HepG2 (cell line): Measurements from ENCODE around the gene ANKRD6. TPM values are rescaled to one million over a fixed set of nuclear protein-coding genes. Genes with fewer than 3 reads are reported as not detected.

Experiments
- ATAC-seq: fragments of 200-7000 bp; cut with Tn5 transposase; 3 replicates; pipeline ENCODE4 v1.9.1; 2020; ENCODE audit warnings: mild to moderate bottlenecking, moderate library complexity
- BruUV-seq: library from RNA; stranded (reverse); fragments of 400-500 nt; replicated peaks from 2 replicates; lab custom pipeline; 2021; lab: Mats Ljungman, UMichigan
- CTCF ChIA-PET: fragments of 300-600 bp; formaldehyde crosslinking; extraction: SDS; loops from one replicate; lab custom pipeline; 2021; ENCODE audit warnings: low total read pairs, inconsistent platforms, low intra/inter-chr PET ratio; lab: Yijun Ruan, JAX
- POLR2A ChIA-PET: fragments of 350-600 bp; sonication (Branson Sonifier 250); formaldehyde crosslinking; loops from one replicate; lab custom pipeline; 2020; ENCODE audit warnings: antibody characterized with exemption, inconsistent platforms; lab: Yijun Ruan, JAX
- DNase-seq: peaks from one replicate; pipeline ENCODE4 v3.0.0-alpha.2; 2015; ENCODE audit warnings: low spot score
- FAIRE-seq: peaks from 3 replicates; lab custom pipeline; 2011; peaks lifted over from hg19 to GRCh38; lab: Jason Lieb, UNC
- H2AFZ ChIP-seq: one replicate; pipeline ENCODE4 v1.6.1; 2011; ENCODE audit warnings: low read length, inconsistent platforms
- H3K27ac ChIP-seq: fragments of 300-600 bp; 3 replicates; pipeline ENCODE4 v1.8.0; 2011; ENCODE audit warnings: mixed run types, mild to moderate bottlenecking, mixed read lengths, low read length, inconsistent platforms; ENCODE audit not compliant: insufficient read depth; ENCODE audit errors: extremely low read length
- H3K27me3 ChIP-seq, 2 experiments: fragments of 200-600 bp in 1 of 2; 2 replicates in 1 of 2; 3 replicates in 1 of 2; pipeline versions ENCODE4 v1.6.0 to v1.8.0; 2011; ENCODE audit warnings: low read length in 2 of 2, mild to moderate bottlenecking in 2 of 2, moderate library complexity in 2 of 2, inconsistent platforms in 1 of 2; ENCODE audit not compliant: insufficient read depth in 2 of 2, control insufficient read depth in 1 of 2
- H3K36me3 ChIP-seq, 2 experiments: fragments of 200-600 bp in 1 of 2; replicated peaks in 1 of 2; 2 replicates in 1 of 2; 3 replicates in 1 of 2; pipeline versions ENCODE4 v1.5.1 to v1.8.0; 2011; ENCODE audit warnings: low read length in 2 of 2, inconsistent platforms in 1 of 2; ENCODE audit not compliant: insufficient read depth in 2 of 2, control insufficient read depth in 1 of 2
- H3K4me1 ChIP-seq: 2 replicates; pipeline ENCODE4 v1.5.1; 2012; ENCODE audit warnings: low read length, inconsistent platforms; ENCODE audit not compliant: insufficient read depth
- H3K4me2 ChIP-seq: 2 replicates; pipeline ENCODE4 v1.6.0; 2011; ENCODE audit warnings: low read depth, low read length, inconsistent platforms
- H3K4me3 ChIP-seq, 3 experiments: fragments of 200-600 bp in 1 of 3; sonication (generic), shearing (Covaris generic) in 1 of 3; replicated peaks in 1 of 3; 2 replicates each; pipeline ENCODE4 v1.5.1; 2011 to 2016; ENCODE audit warnings: low read length in 3 of 3, inconsistent platforms in 2 of 3, low read depth in 2 of 3, mild to moderate bottlenecking in 2 of 3, control low read depth in 1 of 3, mixed read lengths in 1 of 3; ENCODE audit not compliant: insufficient read depth in 1 of 3
- H3K79me2 ChIP-seq: one replicate; pipeline ENCODE4 v1.6.1; 2011; ENCODE audit warnings: low read length, inconsistent platforms; ENCODE audit not compliant: insufficient read depth
- H3K9ac ChIP-seq: 2 replicates; pipeline ENCODE4 v1.6.0; 2011; ENCODE audit warnings: mild to moderate bottlenecking, low read depth, low read length, inconsistent platforms; ENCODE audit not compliant: insufficient read depth
- H3K9me3 ChIP-seq: 2 replicates; pipeline ENCODE4 v1.5.1; 2012; ENCODE audit warnings: mild to moderate bottlenecking, low read length
- H4K20me1 ChIP-seq: 2 replicates; pipeline ENCODE4 v1.6.0; 2011; ENCODE audit warnings: inconsistent platforms, mild to moderate bottlenecking, low read length, moderate library complexity; ENCODE audit not compliant: insufficient read depth
- BHLHE40 ChIP-seq: IDR thresholded peaks from 2 replicates; pipeline ENCODE4 v1.6.1; 2011; ENCODE audit warnings: low read length, improper control_type of control experiment
- CBX1 ChIP-seq: IDR thresholded peaks from one replicate; pipeline ENCODE4 v1.6.1; 2016; ENCODE audit warnings: antibody characterized with exemption, low read depth
- MXD4 ChIP-seq: IDR thresholded peaks from 2 replicates; pipeline ENCODE4 v1.6.1; 2016; ENCODE audit warnings: mild to moderate bottlenecking, missing biosample characterization, missing genetic modification reagents
- POLR2AphosphoS5 ChIP-seq: IDR thresholded peaks from 2 replicates; pipeline ENCODE4 v1.6.1; 2012; ENCODE audit warnings: low read depth, low read length
- SNAI1 ChIP-seq: sonication (generic); formaldehyde crosslinking; IDR thresholded peaks from 2 replicates; pipeline ENCODE4 v1.5.0; 2020; ENCODE audit warnings: mild to moderate bottlenecking, missing genetic modification reagents, borderline replicate concordance
- SRSF1 ChIP-seq: fragments of 200-400 bp; formaldehyde crosslinking; optimal IDR thresholded peaks from 2 replicates; pipeline ENCODE3; 2017; ENCODE audit warnings: mild to moderate bottlenecking, low read depth, low read length, moderate library complexity
- ZNF160 ChIP-seq: sonication (generic); formaldehyde crosslinking; IDR thresholded peaks from 2 replicates; pipeline ENCODE4 v1.8.0; 2022; ENCODE audit warnings: mild to moderate bottlenecking, inconsistent platforms, missing genetic modification reagents
- ZNF253 ChIP-seq: sonication (generic); formaldehyde crosslinking; IDR thresholded peaks from 2 replicates; pipeline ENCODE4 v1.8.0; 2022; ENCODE audit warnings: mild to moderate bottlenecking, missing genetic modification reagents, borderline replicate concordance
- ZNF446 ChIP-seq: sonication (generic); formaldehyde crosslinking; IDR thresholded peaks from 2 replicates; pipeline ENCODE4 v1.5.0; 2020; ENCODE audit warnings: mild to moderate bottlenecking, missing genetic modification reagents
- ZNF530 ChIP-seq: sonication (generic); formaldehyde crosslinking; IDR thresholded peaks from 2 replicates; pipeline ENCODE4 v1.5.0; 2020; ENCODE audit warnings: low read depth, mild to moderate bottlenecking, missing genetic modification reagents
- ZNF766 ChIP-seq: sonication (generic); formaldehyde crosslinking; IDR thresholded peaks from 2 replicates; pipeline ENCODE4 v1.5.0; 2020; ENCODE audit warnings: missing genetic modification reagents, borderline replicate concordance
- ZNF816 ChIP-seq: sonication (generic); formaldehyde crosslinking; IDR thresholded peaks from 2 replicates; pipeline ENCODE4 v1.8.0; 2022; ENCODE audit warnings: missing genetic modification reagents, mild to moderate bottlenecking, borderline replicate concordance
- ZSCAN12 ChIP-seq: sonication (generic); formaldehyde crosslinking; IDR thresholded peaks from 2 replicates; pipeline ENCODE4 v1.9.0; 2021; ENCODE audit warnings: mild to moderate bottlenecking, missing genetic modification reagents
- ZSCAN30 ChIP-seq: sonication (generic); formaldehyde crosslinking; IDR thresholded peaks from 2 replicates; pipeline ENCODE4 v1.5.0; 2020; ENCODE audit warnings: mild to moderate bottlenecking, missing genetic modification reagents
- WGBS: methylation state at CpG from one replicate; pipeline ENCODE4 v1.1.6; 2017; ENCODE audit warnings: low lambda C conversion rate; 5-methylcytosine and 5-hydroxymethylcytosine counted together
- in situ Hi-C: cut with HindIII; loops from 2 replicates; pipeline ENCODE4 v1.10.0; 2017; ENCODE audit warnings: low pct_unique_long_range_greater_than_20kb; ENCODE audit not compliant: extremely low pct_ligation_motif_present
- intact Hi-C: fragments of 100-400 bp; cut with micrococcal nuclease; formaldehyde crosslinking; loops from one replicate; pipeline ENCODE4 v1.10.0; 2022; ENCODE audit not compliant: unreplicated experiment
- polyA plus RNA-seq, 8 experiments: library from polyadenylated mRNA; depleted of rRNA in 3 of 8; stranded (reverse) in 7 of 8; unstranded in 1 of 8; fragments of >200 nt; fragmentation: Illumina TruSeq in 4 of 8; extraction: Trizol in 4 of 8; gene quantifications; 2 replicates each; pipeline versions ENCODE4 v1.2.1 to v1.2.3, GENCODE V29; 2011 to 2016; ENCODE audit warnings: low read depth in 4 of 8, missing spikeins in 1 of 8, mixed read lengths in 1 of 8; ENCODE audit not compliant: insufficient read depth in 1 of 8
- total RNA-seq, 5 experiments: library from RNA; depleted of rRNA; stranded (reverse); fragments of >200 nt; fragmentation: Illumina TruSeq; extraction: Trizol; gene quantifications; 2 replicates each; pipeline ENCODE4 v1.2.3, GENCODE V29; 2016; ENCODE audit warnings: low read depth in 1 of 5
- TF ChIP-seq, protein P1 (sequence below): sonication (generic); formaldehyde crosslinking; IDR thresholded peaks from 2 replicates; pipeline ENCODE4 v1.4.0; 2020; ENCODE audit warnings: mild to moderate bottlenecking, missing genetic modification reagents, borderline replicate concordance
- TF ChIP-seq, protein P2 (sequence below): sonication (generic); formaldehyde crosslinking; IDR thresholded peaks from 2 replicates; pipeline ENCODE4 v1.4.0; 2020; ENCODE audit warnings: missing genetic modification reagents
- TF ChIP-seq, protein P3 (sequence below): sonication (generic); formaldehyde crosslinking; IDR thresholded peaks from 2 replicates; pipeline ENCODE4 v1.5.0; 2020; ENCODE audit warnings: missing genetic modification reagents

Gene ANKRD6
- total and polyA plus RNA-seq, 2 of the 13 experiments (the other 11 are each of a cell fraction or from before 2014, with no cell fraction given), result 0.18 to 0.36 TPM

DNA sequence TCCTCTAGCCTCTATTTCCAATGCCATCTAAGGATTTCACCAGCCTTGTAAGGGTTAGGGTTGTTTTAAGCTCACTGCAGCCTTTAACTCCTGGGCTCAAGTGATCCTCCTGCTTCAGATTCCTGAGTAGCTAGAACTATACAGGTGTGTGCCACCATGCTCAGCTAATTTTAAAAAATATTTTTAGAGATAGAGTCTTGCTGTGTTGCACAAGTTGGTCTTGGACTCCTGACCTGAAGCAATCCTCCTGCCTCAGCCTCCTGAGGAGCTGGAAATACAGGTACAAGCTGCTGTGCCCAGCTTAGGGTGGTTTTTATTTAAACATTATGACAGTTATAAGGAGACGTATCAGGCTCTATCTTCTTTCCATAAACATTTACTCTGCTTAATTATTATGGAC, 26.5 kb downstream of the ANKRD6 start (continued):
- TF ChIP-seq, protein P1, sequence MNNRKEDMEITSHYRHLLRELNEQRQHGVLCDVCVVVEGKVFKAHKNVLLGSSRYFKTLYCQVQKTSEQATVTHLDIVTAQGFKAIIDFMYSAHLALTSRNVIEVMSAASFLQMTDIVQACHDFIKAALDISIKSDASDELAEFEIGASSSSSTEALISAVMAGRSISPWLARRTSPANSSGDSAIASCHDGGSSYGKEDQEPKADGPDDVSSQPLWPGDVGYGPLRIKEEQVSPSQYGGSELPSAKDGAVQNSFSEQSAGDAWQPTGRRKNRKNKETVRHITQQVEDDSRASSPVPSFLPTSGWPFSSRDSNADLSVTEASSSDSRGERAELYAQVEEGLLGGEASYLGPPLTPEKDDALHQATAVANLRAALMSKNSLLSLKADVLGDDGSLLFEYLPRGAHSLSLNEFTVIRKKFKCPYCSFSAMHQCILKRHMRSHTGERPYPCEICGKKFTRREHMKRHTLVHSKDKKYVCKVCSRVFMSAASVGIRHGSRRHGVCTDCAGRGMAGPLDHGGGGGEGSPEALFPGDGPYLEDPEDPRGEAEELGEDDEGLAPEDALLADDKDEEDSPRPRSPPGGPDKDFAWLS (CRISPR knock-in tag), result no peak

DNA sequence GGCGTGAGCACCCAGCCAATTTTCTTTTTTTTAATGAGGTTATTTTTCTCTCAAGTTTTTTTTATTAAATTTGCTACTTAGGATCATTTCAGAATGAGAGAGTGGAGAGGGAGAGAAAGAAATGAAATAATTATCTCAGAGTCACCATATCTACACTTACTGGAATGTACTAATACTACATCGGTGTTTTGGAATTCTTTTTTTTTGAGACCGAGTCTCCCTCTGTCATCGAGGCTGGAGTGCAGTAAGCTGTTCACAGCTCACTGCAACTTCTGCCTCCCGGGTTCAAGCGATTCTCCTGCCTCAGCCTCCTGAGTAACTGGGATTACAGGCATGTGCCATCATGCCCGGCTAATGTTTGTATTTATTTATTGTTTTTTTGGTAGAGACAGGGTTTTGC, 27.8 kb downstream of the ANKRD6 start:
- no peak overlapping the region for H3K9ac ChIP-seq
- H3K79me2 ChIP-seq, result no peaks in the 10 kb centered on the region
- no peak overlapping the region for H3K4me3 ChIP-seq
- BruUV-seq, result no TSS peak
- H4K20me1 ChIP-seq, result no peaks in the 10 kb centered on the region
- no peak for FAIRE-seq
- H3K27ac ChIP-seq, result no peak overlapping the region
- intact Hi-C loops (no loop called here), in situ Hi-C loops (no loop called here)
- no peaks in the 10 kb centered on the region for H3K27me3 ChIP-seq
- no peaks in the 10 kb centered on the region for H3K36me3 ChIP-seq
- no peak for ATAC-seq
- CTCF ChIA-PET, result no interaction called here
- no peak overlapping the region for H3K4me2 ChIP-seq
- H3K4me1 ChIP-seq, result no peaks in the 10 kb centered on the region
- TF ChIP-seq SNAI1 (no peak), ZNF530 (CRISPR knock-in tag) (no peak), ZSCAN12 (CRISPR knock-in tag) (no peak), CBX1 (no peak), ZNF446 (CRISPR knock-in tag) (no peak), ZNF816 (CRISPR knock-in tag) (no peak), ZNF160 (CRISPR knock-in tag) (no peak), ZNF766 (CRISPR knock-in tag) (no peak), ZSCAN30 (CRISPR knock-in tag) (no peak), POLR2AphosphoS5 (no peak), SRSF1 (no peak), ZNF253 (CRISPR knock-in tag) (no peak), BHLHE40 (no peak), MXD4 (no peak)
- TF ChIP-seq, protein P2, sequence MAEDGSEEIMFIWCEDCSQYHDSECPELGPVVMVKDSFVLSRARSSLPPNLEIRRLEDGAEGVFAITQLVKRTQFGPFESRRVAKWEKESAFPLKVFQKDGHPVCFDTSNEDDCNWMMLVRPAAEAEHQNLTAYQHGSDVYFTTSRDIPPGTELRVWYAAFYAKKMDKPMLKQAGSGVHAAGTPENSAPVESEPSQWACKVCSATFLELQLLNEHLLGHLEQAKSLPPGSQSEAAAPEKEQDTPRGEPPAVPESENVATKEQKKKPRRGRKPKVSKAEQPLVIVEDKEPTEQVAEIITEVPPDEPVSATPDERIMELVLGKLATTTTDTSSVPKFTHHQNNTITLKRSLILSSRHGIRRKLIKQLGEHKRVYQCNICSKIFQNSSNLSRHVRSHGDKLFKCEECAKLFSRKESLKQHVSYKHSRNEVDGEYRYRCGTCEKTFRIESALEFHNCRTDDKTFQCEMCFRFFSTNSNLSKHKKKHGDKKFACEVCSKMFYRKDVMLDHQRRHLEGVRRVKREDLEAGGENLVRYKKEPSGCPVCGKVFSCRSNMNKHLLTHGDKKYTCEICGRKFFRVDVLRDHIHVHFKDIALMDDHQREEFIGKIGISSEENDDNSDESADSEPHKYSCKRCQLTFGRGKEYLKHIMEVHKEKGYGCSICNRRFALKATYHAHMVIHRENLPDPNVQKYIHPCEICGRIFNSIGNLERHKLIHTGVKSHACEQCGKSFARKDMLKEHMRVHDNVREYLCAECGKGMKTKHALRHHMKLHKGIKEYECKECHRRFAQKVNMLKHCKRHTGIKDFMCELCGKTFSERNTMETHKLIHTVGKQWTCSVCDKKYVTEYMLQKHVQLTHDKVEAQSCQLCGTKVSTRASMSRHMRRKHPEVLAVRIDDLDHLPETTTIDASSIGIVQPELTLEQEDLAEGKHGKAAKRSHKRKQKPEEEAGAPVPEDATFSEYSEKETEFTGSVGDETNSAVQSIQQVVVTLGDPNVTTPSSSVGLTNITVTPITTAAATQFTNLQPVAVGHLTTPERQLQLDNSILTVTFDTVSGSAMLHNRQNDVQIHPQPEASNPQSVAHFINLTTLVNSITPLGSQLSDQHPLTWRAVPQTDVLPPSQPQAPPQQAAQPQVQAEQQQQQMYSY (CRISPR knock-in tag), result no peak
- TF ChIP-seq, protein P3, sequence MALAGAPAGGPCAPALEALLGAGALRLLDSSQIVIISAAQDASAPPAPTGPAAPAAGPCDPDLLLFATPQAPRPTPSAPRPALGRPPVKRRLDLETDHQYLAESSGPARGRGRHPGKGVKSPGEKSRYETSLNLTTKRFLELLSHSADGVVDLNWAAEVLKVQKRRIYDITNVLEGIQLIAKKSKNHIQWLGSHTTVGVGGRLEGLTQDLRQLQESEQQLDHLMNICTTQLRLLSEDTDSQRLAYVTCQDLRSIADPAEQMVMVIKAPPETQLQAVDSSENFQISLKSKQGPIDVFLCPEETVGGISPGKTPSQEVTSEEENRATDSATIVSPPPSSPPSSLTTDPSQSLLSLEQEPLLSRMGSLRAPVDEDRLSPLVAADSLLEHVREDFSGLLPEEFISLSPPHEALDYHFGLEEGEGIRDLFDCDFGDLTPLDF, result no peak
- no peak overlapping the region for H2AFZ ChIP-seq
- WGBS, result 56% methylated on average over 7 of the region's 7 CpGs
- no peaks in the 10 kb centered on the region for H3K9me3 ChIP-seq
- POLR2A ChIA-PET, result no interaction called here
- no peak for DNase-seq
